ENCODE measurements around the gene MBD3L1.

The MBD3L1 gene

GRCh38 chr19:8840708-8841107, 8.5 kb downstream of the MBD3L1 start:
- TF ChIP-seq GATA2 (IDR thresholded peaks at IDR 0.05; ENCODE audit: low read depth, low read length): no peak
- no peak for TF ChIP-seq GATA3 (IDR thresholded peaks at IDR 0.05; ENCODE audit: low read depth, low read length)

GRCh38 chr19:8846819-8847218, 14.6 kb downstream of the MBD3L1 start:
- TF ChIP-seq GATA2 (IDR thresholded peaks at IDR 0.05; ENCODE audit: low read depth, low read length) (no peak), GATA3 (IDR thresholded peaks at IDR 0.05; ENCODE audit: low read depth, low read length) (no peak)

GRCh38 chr19:8849232-8849631, 17.1 kb downstream of the MBD3L1 start:
- TF ChIP-seq GATA2 (IDR thresholded peaks at IDR 0.05; ENCODE audit: low read depth, low read length): no peak
- no peak for TF ChIP-seq GATA3 (IDR thresholded peaks at IDR 0.05; ENCODE audit: low read depth, low read length)

- TF ChIP-seq GATA2 (IDR thresholded peaks at IDR 0.05; ENCODE audit: low read depth, low read length) (no peak), GATA3 (IDR thresholded peaks at IDR 0.05; ENCODE audit: low read depth, low read length) (no peak)
These were observed 18.3 kb downstream of the MBD3L1 start for GRCh38 chr19:8850488-8850887.

- TF ChIP-seq GATA3 (IDR thresholded peaks at IDR 0.05; ENCODE audit: low read depth, low read length): no peak
- TF ChIP-seq GATA2 (IDR thresholded peaks at IDR 0.05; ENCODE audit: low read depth, low read length): no peak
These were observed 26.1 kb downstream of the MBD3L1 start for GRCh38 chr19:8858260-8858659.

- TF ChIP-seq GATA3 (IDR thresholded peaks at IDR 0.05; ENCODE audit: low read depth, low read length) (no peak), GATA2 (IDR thresholded peaks at IDR 0.05; ENCODE audit: low read depth, low read length) (no peak)
These were observed 34.2 kb downstream of the MBD3L1 start for GRCh38 chr19:8866344-8866743.

- TF ChIP-seq GATA3 (IDR thresholded peaks at IDR 0.05; ENCODE audit: low read depth, low read length) (no peak), GATA2 (IDR thresholded peaks at IDR 0.05; ENCODE audit: low read depth, low read length) (no peak)
These were observed 45.9 kb downstream of the MBD3L1 start for GRCh38 chr19:8877854-8878705.

- TF ChIP-seq GATA2 (IDR thresholded peaks at IDR 0.05; ENCODE audit: low read depth, low read length) (no peak), GATA3 (IDR thresholded peaks at IDR 0.05; ENCODE audit: low read depth, low read length) (no peak)
These were observed 48.8 kb downstream of the MBD3L1 start for GRCh38 chr19:8880868-8881488.

- TF ChIP-seq GATA2 (IDR thresholded peaks at IDR 0.05; ENCODE audit: low read depth, low read length) (no peak), GATA3 (IDR thresholded peaks at IDR 0.05; ENCODE audit: low read depth, low read length) (no peak)
These were observed 49.3 kb downstream of the MBD3L1 start for GRCh38 chr19:8881512-8881911.

GRCh38 chr19:8884416-8884815, 52.2 kb downstream of the MBD3L1 start:
- TF ChIP-seq GATA2 (IDR thresholded peaks at IDR 0.05; ENCODE audit: low read depth, low read length) (no peak), GATA3 (IDR thresholded peaks at IDR 0.05; ENCODE audit: low read depth, low read length) (no peak)

- TF ChIP-seq GATA2 (IDR thresholded peaks at IDR 0.05; ENCODE audit: low read depth, low read length): no peak
- no peak for TF ChIP-seq GATA3 (IDR thresholded peaks at IDR 0.05; ENCODE audit: low read depth, low read length)
These were observed 55.2 kb downstream of the MBD3L1 start for GRCh38 chr19:8887364-8887763.

GRCh38 chr19:8890260-8890659, 58.1 kb downstream of the MBD3L1 start:
- TF ChIP-seq GATA3 (IDR thresholded peaks at IDR 0.05; ENCODE audit: low read depth, low read length) (no peak), GATA2 (IDR thresholded peaks at IDR 0.05; ENCODE audit: low read depth, low read length) (no peak)
